GM21786 (cell line): Measurements from ENCODE around the gene SRR.
"Not testable (repeated sequence)": the region's sequence is repeated elsewhere in the genome, so short reads cannot be mapped to it uniquely, and the experiment has no call there.

Experiments
- ATAC-seq: cut with Tn5 transposase; IDR thresholded peaks from one replicate; pipeline ENCODE4 v1.9.1; 2021; ENCODE audit not compliant: unreplicated experiment

The SRR gene

GRCh38 chr17:2303204-2304188, at the start of gene SRR, which contains the start of gene SMG6:
TSS of gene SRR (plus strand) at chr17:2303950. CDS start at chr17:2315561, 11,611 bp downstream.
TSS of gene SMG6 (minus strand) at chr17:2303785. CDS start at chr17:2303720, 65 bp downstream.
- peak; percentile 82 for ATAC-seq

GRCh38 chr17:2258830-2259229, 44.9 kb upstream of the SRR start:
- not testable (repeated sequence) for ATAC-seq

DNA sequence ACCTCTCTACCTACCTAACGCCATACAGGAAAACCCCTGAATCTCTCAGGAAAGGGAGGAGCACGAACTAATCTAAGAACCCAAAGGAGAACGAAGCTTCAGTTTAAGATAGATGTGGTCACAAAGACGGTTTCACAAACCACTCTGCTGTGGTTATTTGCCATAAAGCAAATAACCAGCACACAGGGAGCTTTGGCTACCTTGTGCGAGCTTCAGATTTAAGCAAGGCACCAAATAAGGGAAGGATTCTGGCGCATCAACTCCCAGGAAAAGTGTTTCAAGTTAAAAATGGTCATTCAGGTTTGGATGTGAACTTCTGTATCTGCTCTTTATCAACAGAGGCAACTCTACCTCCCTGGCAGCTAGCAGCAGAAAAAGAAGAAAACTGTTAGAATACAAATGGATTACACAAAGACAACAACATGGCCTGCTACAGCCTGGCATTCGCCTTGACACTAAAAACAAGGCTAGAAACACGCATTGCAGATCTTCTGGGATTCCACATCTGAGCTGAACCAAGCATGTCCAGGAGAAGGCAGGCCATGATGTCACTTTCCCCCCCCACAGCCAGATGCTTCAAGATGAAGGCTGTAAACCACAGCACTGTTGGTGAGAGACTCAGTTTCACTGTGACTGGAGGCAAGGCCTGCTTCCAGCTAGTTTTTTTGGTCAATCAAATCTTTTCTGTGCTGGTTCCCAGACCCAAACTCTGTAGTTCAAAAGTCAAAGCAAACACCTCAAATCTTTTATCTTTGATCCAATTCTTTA, 43.8 kb upstream of the SRR start:
- peak; percentile 72 for ATAC-seq

GRCh38 chr17:2262135-2262587, 41.6 kb upstream of the SRR start:
- no peak for ATAC-seq

GRCh38 chr17:2263183-2264066, 40.3 kb upstream of the SRR start:
- ATAC-seq, result no peak

- no peak for ATAC-seq
Observed at GRCh38 chr17:2264067-2264860, 39.5 kb upstream of the SRR start.

- not testable (repeated sequence) for ATAC-seq
Observed at GRCh38 chr17:2265166-2265565, 38.6 kb upstream of the SRR start.

GRCh38 chr17:2266045-2266864, 37.5 kb upstream of the SRR start:
- peak; percentile 69 for ATAC-seq

- ATAC-seq, result peak; percentile 22
Observed at GRCh38 chr17:2266865-2267228, 36.9 kb upstream of the SRR start.

DNA sequence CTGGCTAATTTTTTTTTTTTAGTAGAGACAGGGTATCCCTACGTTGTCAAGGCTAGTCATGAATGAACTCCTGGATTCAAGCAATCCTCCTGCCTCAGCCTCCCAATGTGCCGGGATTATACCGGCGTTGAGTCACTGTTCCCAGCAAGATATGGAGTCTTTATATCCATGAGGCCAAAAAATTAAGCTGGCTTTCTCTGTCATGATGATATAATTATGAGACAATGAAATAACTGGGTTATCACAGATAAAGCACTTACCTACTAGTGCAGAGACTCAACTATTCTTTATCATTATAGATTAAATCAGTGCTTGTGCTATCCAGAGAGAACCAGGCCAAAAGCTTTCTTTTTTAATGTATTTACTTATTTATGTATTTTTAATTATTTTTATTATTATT, 36.4 kb upstream of the SRR start:
- ATAC-seq, result no peak

- no peak for ATAC-seq
Observed at GRCh38 chr17:2271985-2272702, 31.6 kb upstream of the SRR start.

GRCh38 chr17:2274414-2274813, 29.3 kb upstream of the SRR start:
- ATAC-seq, result no peak

DNA sequence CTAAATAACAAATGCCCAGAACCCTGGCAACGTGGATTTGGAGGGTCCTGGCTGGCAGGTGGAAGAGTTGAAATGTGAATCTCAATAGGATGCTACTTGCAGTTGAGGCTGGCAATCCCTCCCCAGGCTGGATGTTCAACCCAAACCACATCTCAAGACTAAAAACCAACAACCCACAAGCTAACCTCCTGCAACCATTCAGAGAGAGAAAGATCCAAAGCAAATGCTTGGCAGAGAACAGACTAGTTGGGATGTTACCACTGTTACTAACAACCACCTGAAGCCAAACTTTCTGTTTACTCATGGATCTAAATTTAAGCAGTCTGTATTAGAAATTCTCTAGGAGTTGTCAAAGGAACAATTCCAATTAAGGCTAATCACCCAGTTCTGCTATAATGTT, 28.0 kb upstream of the SRR start:
- no peak for ATAC-seq

DNA sequence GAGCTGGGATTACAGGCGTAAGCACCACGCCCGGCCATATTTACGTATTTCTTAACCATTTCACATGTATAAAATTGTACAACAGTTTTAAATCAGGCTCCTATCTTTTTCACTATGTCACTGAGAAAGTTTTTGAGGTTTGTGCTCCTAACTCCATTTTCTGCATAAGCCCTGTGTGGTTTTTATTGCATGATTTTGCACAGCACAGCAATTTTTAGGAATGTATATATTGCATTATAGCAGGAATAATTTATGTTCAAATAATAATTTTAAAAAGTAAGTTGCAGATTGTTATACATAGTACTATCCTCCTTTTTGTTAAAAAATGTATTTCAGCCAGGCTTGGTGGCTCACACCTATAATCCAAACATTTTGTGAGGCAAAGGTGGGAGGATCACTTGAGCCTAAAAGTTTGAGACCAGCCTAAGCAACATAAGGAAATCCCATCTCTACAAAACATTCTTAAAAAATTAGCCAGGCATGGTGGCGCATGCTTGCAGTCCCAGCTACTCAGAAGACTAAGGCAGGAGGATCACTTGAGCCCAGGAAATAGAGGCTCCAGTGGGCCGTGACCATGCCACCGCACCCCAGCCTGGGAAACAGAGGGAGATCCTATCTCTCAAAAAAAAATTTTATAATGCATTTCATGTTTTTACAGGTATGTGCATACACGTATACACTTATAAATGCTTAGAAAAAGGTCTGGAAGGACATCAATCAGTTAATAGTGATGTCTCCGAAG, 26.1 kb upstream of the SRR start:
- no peak for ATAC-seq

DNA sequence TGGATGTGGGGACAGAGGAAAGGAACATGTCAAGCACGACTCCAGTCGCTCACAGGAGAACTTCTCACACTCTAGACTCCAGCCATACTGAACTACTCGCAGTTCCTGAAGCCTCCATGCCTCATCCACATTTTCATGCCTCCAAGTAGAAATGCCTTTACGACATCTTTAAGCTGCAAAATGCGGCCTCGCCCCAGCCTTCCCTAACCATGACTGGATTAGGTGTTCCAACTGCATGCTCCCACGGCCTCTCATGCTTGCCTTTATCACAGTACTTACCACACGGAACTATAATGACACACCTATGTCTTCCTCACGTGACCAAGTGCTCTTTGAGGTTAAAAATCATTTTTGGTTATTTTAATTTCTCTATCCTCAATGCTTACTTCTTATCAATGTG, 24.0 kb upstream of the SRR start:
- ATAC-seq, result no peak

DNA sequence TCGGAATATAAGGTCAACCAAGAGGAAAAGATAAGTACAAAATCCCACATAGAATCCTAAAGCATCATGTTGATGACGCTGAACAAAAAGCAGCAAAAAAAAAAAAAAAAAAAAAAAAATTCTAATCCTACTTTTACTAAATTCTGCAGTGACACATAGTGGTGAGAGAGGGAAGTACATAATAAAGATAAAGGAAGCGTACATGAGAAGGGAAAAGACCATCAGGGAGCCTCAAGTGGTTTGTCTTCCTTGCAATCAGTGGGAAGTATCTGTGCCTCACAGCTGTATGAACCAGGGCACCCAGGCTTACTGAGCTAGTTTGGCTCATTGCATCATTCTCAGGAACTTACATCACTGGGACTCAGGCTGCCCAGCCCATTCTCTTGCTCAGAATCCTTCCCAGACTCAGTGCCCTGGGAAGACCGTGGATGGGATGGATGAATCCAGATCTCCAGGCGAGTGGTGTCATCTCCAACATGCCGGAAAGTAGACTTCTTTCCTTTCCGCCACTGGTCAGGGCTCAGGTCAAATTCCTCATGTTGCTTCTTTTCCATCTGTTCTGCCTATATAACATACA, 21.4 kb upstream of the SRR start:
- ATAC-seq, result no peak

DNA sequence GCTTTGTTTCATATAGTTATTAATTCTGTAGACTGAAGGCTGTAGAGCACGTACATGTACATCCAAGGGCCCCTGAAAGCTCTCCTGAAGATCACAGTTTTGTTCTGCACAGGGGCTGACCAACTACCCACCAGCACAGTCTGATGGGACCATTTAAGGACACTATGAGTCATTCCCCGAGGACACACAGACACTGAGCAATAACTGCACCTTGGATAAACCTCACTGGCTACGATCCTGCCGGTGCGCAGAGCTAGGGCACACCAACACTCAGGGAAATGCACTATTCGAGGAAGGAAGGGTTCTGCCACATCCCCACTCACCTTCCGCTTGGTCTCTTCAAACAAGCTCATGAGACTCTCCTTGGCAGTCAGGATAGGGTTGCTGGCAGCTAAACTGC, 20.4 kb upstream of the SRR start:
- ATAC-seq, result no peak
